HL-60 (cell line): Measurements from ENCODE around the gene IPO13.
A peak's percentile ranks its signal among the peaks of the same experiment; 100 is the strongest.

Source experiments
- DNase-seq, 2 experiments: peaks; one replicate each; pipeline ENCODE4 v3.0.0-alpha.2; 2010 to 2020; ENCODE audit warnings: low read depth in 1 of 2, low spot score in 1 of 2
- H3K27ac ChIP-seq: fragments of 250-450 bp; sonication (Bioruptor Pico); replicated peaks from 2 replicates; pipeline ENCODE4 v1.5.1; 2020; ENCODE audit warnings: mild to moderate bottlenecking, moderate library complexity
- H3K27me3 ChIP-seq: fragments of 250-450 bp; sonication (Bioruptor Pico); 2 replicates; pipeline ENCODE4 v1.5.1; 2021; ENCODE audit warnings: mild to moderate bottlenecking, moderate library complexity; ENCODE audit not compliant: insufficient read depth, poor library complexity, severe bottlenecking
- H3K4me3 ChIP-seq: replicated peaks from 2 replicates; pipeline ENCODE4 v1.5.1; 2011; ENCODE audit warnings: mild to moderate bottlenecking, control low read depth, low read length; ENCODE audit not compliant: insufficient read depth
- CTCF ChIP-seq: IDR thresholded peaks from one replicate; pipeline ENCODE4 v1.5.1; 2011; ENCODE audit warnings: low read length, control low read depth, inconsistent platforms; ENCODE audit not compliant: insufficient read depth
- GABPA ChIP-seq: IDR thresholded peaks from 2 replicates; pipeline ENCODE4 v1.6.1; 2012; ENCODE audit warnings: low read depth
- POLR2AphosphoS5 ChIP-seq: IDR thresholded peaks from 2 replicates; pipeline ENCODE4 v1.6.1; 2012; ENCODE audit warnings: low read depth
- REST ChIP-seq: IDR thresholded peaks from 2 replicates; pipeline ENCODE4 v1.6.1; 2012; ENCODE audit warnings: low read depth; ENCODE audit not compliant: insufficient replicate concordance
- SPI1 ChIP-seq: IDR thresholded peaks from 2 replicates; pipeline ENCODE4 v1.6.1; 2012; ENCODE audit warnings: low read depth, mild to moderate bottlenecking, borderline replicate concordance

The IPO13 gene

DNA sequence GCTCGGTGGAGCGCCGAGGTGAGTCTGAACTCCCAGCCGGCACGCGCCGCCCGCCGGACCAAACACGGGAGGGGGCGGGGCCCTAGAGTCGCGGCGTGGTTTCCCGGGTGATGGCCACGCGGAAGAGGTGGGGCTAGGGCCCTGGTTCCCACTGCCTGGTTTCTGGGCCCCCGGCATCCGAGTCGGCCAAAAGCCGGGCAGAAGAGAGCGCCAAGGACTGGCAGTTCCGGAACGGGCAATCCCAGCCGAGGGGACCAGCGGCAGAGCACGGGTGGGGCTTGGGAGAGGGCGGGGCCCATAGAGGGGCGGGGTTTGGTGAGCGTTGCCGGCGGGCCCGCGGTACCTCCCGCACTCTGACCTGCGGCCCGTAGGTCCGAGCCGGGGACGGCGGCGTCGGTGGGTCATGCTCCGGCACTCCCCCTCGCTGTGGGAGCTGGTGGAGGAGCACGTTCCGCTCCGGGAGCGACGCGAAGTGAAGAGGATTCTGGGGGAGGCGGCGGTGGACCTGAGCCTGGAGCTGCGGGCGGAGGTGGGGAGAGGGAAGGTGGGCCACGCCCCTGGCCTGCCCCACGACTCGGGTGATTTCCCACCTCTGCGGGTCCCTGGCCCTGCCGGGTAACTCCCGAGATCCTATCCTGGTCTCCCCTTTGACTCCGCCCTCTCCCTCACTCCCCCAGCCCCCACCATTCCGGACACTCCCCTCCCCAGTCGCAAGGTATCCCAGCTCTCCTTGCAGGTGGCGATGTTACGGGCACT is 44.9 kb downstream of the IPO13 start, which contains the start of gene CCDC24:
CCDC24 (plus strand) TSS at position 124 of the 756 bp plus-strand sequence; CDS start at position 404, 280 bp downstream.
- Histone ChIP-seq H3K4me3 (peak within 1 kb of the TSS; percentile 82), H3K27ac (peak within 1 kb of the TSS; percentile 37), H3K27me3 (no peaks in the 10 kb centered on the region)
- peak; percentile 74 for DNase-seq
- no peak for TF ChIP-seq CTCF
- TF ChIP-seq GABPA: peak; percentile 63

DNA sequence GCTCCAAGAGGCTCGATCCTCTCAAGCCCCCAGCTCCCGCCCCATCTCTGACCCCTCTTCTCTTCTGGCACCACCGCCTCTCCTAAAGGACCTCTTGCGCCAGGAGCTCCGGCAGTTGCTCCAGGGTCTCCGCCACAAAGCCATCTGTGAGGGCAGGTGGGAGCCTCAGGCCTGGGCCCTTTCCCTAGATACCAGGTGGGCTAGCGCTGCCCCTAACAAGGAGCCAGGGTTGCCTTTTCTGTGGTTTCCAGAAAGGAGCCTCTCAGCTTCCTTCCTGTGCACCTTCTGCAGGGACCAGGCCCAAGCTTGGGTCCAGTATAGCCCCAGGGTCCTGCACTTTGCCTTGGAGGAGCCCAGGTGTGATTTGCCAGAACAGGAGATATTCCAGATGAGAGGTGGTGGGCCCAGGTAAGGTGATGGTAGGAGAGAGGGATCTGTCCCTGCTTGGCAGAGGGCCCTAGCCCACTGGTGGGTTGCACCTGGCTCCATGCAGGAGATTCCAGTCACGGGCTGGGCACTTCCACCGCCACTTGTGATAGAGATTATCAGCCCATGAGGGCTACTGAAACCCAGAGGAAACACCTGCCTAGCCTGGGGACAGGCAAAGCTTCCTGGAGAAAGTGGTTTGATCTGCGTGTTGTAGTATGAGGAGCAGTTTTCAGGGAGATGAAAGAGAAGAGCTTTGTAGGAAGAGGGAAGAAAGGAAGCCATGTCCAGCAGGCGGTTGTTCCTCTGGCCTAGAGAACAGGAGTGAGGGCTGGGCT is 45.7 kb downstream of the IPO13 start:
- Histone ChIP-seq H3K4me3 (peak overlapping the region; percentile 82), H3K27ac (no peak overlapping the region), H3K27me3 (no peaks in the 10 kb centered on the region)
- TF ChIP-seq REST (no peak), POLR2AphosphoS5 (no peak), SPI1 (no peak), GABPA (no peak), CTCF (no peak)
- no peak for DNase-seq

- Histone ChIP-seq H3K27me3 (no peaks in the 10 kb centered on the region), H3K27ac (no peak overlapping the region), H3K4me3 (no peak overlapping the region)
- DNase-seq: no peak
- TF ChIP-seq CTCF (no peak), SPI1 (no peak), REST (no peak), GABPA (no peak), POLR2AphosphoS5 (no peak)
Measured at GRCh38 chr1:43993206-43993914, 46.6 kb downstream of the IPO13 start.
